ENCODE measurements around the gene CD44. TPM values are rescaled to one million over a fixed set of nuclear protein-coding genes. Genes with fewer than 3 reads are reported as not detected.

Gene CD44
- total RNA-seq, 1 donor from 2014 or later, result 133 TPM

DNA sequence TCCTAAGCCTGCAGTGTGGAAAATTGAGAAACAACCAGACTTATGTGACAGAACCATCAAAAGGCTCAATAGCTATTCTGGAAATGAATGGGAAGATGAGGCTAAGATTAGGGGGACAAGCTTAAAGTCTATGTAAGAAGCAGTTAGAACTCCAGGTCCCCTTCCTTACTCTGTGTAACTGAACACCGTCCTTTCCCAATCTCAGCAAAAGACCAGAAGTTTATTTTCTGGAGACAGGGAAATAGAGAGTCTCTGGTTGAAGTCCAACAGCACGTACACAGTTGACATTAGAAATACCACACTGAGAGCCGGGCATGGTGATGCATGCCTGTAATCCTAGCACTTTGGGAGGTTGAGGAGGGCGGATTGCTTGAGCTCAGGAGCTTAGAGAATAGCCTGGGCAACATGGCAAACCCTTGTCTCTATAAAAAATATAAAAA is 93.9 kb downstream of the CD44 start:
- Histone ChIP-seq H3K4me1 (ENCODE audit: control insufficient read depth in 3 of 3, insufficient read depth in 3 of 3, low read length in 3 of 3) (peaks cover 0 to 2% (median 0%) of the 10 kb centered on the region in 3 donors), H3K9me3 (ENCODE audit: control insufficient read depth in 3 of 3, low read length in 3 of 3) (no peaks in the 10 kb centered on the region), H3K9ac (ENCODE audit: low read depth in 1 of 3, low read length in 3 of 3) (no peak overlapping the region), H3K4me3 (ENCODE audit: low read length in 3 of 3) (no peak overlapping the region), H3K36me3 (ENCODE audit: control insufficient read depth in 3 of 3, insufficient read depth in 3 of 3, low read length in 3 of 3) (peaks cover 0 to 15% (median 10%) of the 10 kb centered on the region in 3 donors), H3K27ac (ENCODE audit: low read depth, low read length) (no peak overlapping the region), H3K27me3 (ENCODE audit: control insufficient read depth in 3 of 3, insufficient read depth in 3 of 3, low read length in 3 of 3) (no peaks in the 10 kb centered on the region)

DNA sequence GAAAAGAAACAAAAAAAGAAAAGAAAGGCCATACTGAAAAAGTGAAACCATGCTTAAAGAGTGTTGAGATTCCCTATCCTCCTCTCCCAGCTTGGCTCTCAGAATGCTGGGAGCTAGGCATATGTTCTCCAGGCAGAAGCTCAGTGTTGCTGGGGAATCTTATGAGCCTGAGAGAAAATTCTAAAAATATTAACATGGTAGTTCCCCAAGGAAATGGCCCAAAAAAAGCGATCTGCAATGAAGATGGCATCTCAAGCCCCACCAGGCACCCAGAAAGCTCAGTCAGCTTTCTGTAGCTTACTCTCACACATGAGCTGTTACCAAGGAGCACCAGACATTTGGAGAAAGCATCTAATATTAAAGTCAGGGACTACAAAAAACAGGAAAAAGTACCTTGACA is 94.5 kb downstream of the CD44 start:
- Histone ChIP-seq H3K27me3 (ENCODE audit: control insufficient read depth in 3 of 3, insufficient read depth in 3 of 3, low read length in 3 of 3) (no peaks in the 10 kb centered on the region), H3K9me3 (ENCODE audit: control insufficient read depth in 3 of 3, low read length in 3 of 3) (no peaks in the 10 kb centered on the region), H3K4me3 (ENCODE audit: low read length in 3 of 3) (no peak overlapping the region), H3K4me1 (ENCODE audit: control insufficient read depth in 3 of 3, insufficient read depth in 3 of 3, low read length in 3 of 3) (peaks cover 0 to 4% (median 0%) of the 10 kb centered on the region in 3 donors), H3K27ac (ENCODE audit: low read depth, low read length) (no peak overlapping the region), H3K36me3 (ENCODE audit: control insufficient read depth in 3 of 3, insufficient read depth in 3 of 3, low read length in 3 of 3) (peaks cover 0 to 14% (median 10%) of the 10 kb centered on the region in 3 donors), H3K9ac (ENCODE audit: low read depth in 1 of 3, low read length in 3 of 3) (no peak overlapping the region)

- H3K27me3 ChIP-seq (ENCODE audit: control insufficient read depth in 3 of 3, insufficient read depth in 3 of 3, low read length in 3 of 3), result no peaks in the 10 kb centered on the region
- H3K9me3 ChIP-seq (ENCODE audit: control insufficient read depth in 3 of 3, low read length in 3 of 3), result no peaks in the 10 kb centered on the region
- no peak overlapping the region for H3K9ac ChIP-seq (ENCODE audit: low read depth in 1 of 3, low read length in 3 of 3)
- H3K4me1 ChIP-seq (ENCODE audit: control insufficient read depth in 3 of 3, insufficient read depth in 3 of 3, low read length in 3 of 3), result peaks cover 0 to 4% (median 0%) of the 10 kb centered on the region in 3 donors
- no peak overlapping the region for H3K27ac ChIP-seq (ENCODE audit: low read depth, low read length)
- no peak overlapping the region for H3K4me3 ChIP-seq (ENCODE audit: low read length in 3 of 3)
- peaks cover 0 to 7% (median 4%) of the 10 kb centered on the region in 3 donors for H3K36me3 ChIP-seq (ENCODE audit: control insufficient read depth in 3 of 3, insufficient read depth in 3 of 3, low read length in 3 of 3)
Measured at GRCh38 chr11:35234460-35235156, 95.6 kb downstream of the CD44 start.

DNA sequence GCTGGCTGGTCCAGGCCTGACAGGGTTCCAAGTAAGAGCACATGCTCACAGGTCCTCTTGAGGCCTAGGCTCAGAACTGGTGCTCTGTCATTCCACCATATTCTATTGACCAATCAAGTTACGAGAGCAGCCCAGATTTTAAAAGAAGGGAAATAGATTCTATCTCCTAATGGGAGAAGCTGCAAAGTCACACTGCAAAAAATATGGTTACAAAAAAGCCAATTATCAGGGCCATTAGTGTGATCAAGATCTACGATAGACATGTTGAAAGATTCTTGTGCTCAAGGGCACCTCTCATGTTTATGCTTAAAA is 96.1 kb downstream of the CD44 start:
- Histone ChIP-seq H3K4me3 (ENCODE audit: low read length in 3 of 3) (no peak overlapping the region), H3K27ac (ENCODE audit: low read depth, low read length) (no peak overlapping the region), H3K9ac (ENCODE audit: low read depth in 1 of 3, low read length in 3 of 3) (no peak overlapping the region), H3K9me3 (ENCODE audit: control insufficient read depth in 3 of 3, low read length in 3 of 3) (no peaks in the 10 kb centered on the region), H3K27me3 (ENCODE audit: control insufficient read depth in 3 of 3, insufficient read depth in 3 of 3, low read length in 3 of 3) (no peaks in the 10 kb centered on the region), H3K4me1 (ENCODE audit: control insufficient read depth in 3 of 3, insufficient read depth in 3 of 3, low read length in 3 of 3) (peaks cover 0 to 4% (median 0%) of the 10 kb centered on the region in 3 donors), H3K36me3 (ENCODE audit: control insufficient read depth in 3 of 3, insufficient read depth in 3 of 3, low read length in 3 of 3) (peaks cover 0 to 5% (median 4%) of the 10 kb centered on the region in 3 donors)

- H3K9ac ChIP-seq (ENCODE audit: low read depth in 1 of 3, low read length in 3 of 3), result no peak overlapping the region
- no peak overlapping the region for H3K4me3 ChIP-seq (ENCODE audit: low read length in 3 of 3)
- peaks cover 0 to 4% (median 0%) of the 10 kb centered on the region in 3 donors for H3K4me1 ChIP-seq (ENCODE audit: control insufficient read depth in 3 of 3, insufficient read depth in 3 of 3, low read length in 3 of 3)
- H3K27me3 ChIP-seq (ENCODE audit: control insufficient read depth in 3 of 3, insufficient read depth in 3 of 3, low read length in 3 of 3), result no peaks in the 10 kb centered on the region
- H3K36me3 ChIP-seq (ENCODE audit: control insufficient read depth in 3 of 3, insufficient read depth in 3 of 3, low read length in 3 of 3), result peaks cover 0 to 1% (median under 1%) of the 10 kb centered on the region in 3 donors
- no peak overlapping the region for H3K27ac ChIP-seq (ENCODE audit: low read depth, low read length)
- no peaks in the 10 kb centered on the region for H3K9me3 ChIP-seq (ENCODE audit: control insufficient read depth in 3 of 3, low read length in 3 of 3)
Measured at GRCh38 chr11:35235498-35235897, 96.5 kb downstream of the CD44 start.

GRCh38 chr11:35235936-35236666 is 97.1 kb downstream of the CD44 start:
- Histone ChIP-seq H3K27ac (ENCODE audit: low read depth, low read length) (no peak overlapping the region), H3K36me3 (ENCODE audit: control insufficient read depth in 3 of 3, insufficient read depth in 3 of 3, low read length in 3 of 3) (no peaks in the 10 kb centered on the region), H3K27me3 (ENCODE audit: control insufficient read depth in 3 of 3, insufficient read depth in 3 of 3, low read length in 3 of 3) (no peaks in the 10 kb centered on the region), H3K4me1 (ENCODE audit: control insufficient read depth in 3 of 3, insufficient read depth in 3 of 3, low read length in 3 of 3) (peaks cover 0 to 4% (median 0%) of the 10 kb centered on the region in 3 donors), H3K9ac (ENCODE audit: low read depth in 1 of 3, low read length in 3 of 3) (no peak overlapping the region), H3K9me3 (ENCODE audit: control insufficient read depth in 3 of 3, low read length in 3 of 3) (no peaks in the 10 kb centered on the region), H3K4me3 (ENCODE audit: low read length in 3 of 3) (no peak overlapping the region)

DNA sequence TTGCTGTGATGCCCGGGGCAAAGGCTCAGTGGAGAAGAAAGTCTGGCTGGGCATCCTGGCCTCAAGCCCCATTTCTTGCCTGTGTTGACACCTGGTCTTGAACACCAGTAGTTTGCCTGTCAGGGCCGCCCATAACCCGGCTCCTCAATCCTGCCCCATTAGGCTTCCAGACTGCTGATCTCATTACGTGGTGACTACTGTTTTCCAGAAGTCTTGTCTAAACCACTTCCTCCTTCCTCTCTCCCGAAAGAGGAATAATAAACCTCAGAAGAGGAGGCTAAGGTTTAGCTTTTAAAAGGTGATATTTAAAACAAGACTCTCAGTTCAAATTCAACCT is 97.7 kb downstream of the CD44 start:
- Histone ChIP-seq H3K4me1 (ENCODE audit: control insufficient read depth in 3 of 3, insufficient read depth in 3 of 3, low read length in 3 of 3) (peaks cover 0 to 4% (median 0%) of the 10 kb centered on the region in 3 donors), H3K4me3 (ENCODE audit: low read length in 3 of 3) (no peak overlapping the region), H3K9me3 (ENCODE audit: control insufficient read depth in 3 of 3, low read length in 3 of 3) (no peaks in the 10 kb centered on the region), H3K9ac (ENCODE audit: low read depth in 1 of 3, low read length in 3 of 3) (no peak overlapping the region), H3K27ac (ENCODE audit: low read depth, low read length) (no peak overlapping the region), H3K27me3 (ENCODE audit: control insufficient read depth in 3 of 3, insufficient read depth in 3 of 3, low read length in 3 of 3) (no peaks in the 10 kb centered on the region), H3K36me3 (ENCODE audit: control insufficient read depth in 3 of 3, insufficient read depth in 3 of 3, low read length in 3 of 3) (no peaks in the 10 kb centered on the region)

DNA sequence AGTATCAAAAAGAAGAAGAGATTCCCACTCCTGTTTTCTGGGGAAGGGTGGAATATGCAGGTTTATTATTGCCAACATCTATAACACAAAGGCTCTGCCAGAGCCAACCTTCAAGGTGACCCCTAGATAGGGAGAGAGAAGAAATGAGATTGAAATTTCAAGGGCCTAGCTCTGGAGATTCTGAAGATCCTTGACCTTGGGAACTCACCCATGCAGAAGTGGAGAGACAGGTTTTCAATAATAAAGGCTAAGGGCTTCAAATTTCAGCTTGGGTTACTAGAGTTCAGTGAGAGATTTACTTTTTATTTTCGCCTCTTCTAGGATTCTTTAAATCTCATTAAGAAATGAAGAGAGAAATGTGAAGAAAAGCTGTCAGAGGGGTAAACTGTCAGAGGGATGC is 98.4 kb downstream of the CD44 start:
- Histone ChIP-seq H3K9ac (ENCODE audit: low read depth in 1 of 3, low read length in 3 of 3) (no peak overlapping the region), H3K36me3 (ENCODE audit: control insufficient read depth in 3 of 3, insufficient read depth in 3 of 3, low read length in 3 of 3) (no peaks in the 10 kb centered on the region), H3K27ac (ENCODE audit: low read depth, low read length) (no peak overlapping the region), H3K27me3 (ENCODE audit: control insufficient read depth in 3 of 3, insufficient read depth in 3 of 3, low read length in 3 of 3) (no peaks in the 10 kb centered on the region), H3K9me3 (ENCODE audit: control insufficient read depth in 3 of 3, low read length in 3 of 3) (no peaks in the 10 kb centered on the region), H3K4me1 (ENCODE audit: control insufficient read depth in 3 of 3, insufficient read depth in 3 of 3, low read length in 3 of 3) (peaks cover 0 to 4% (median 0%) of the 10 kb centered on the region in 3 donors), H3K4me3 (ENCODE audit: low read length in 3 of 3) (no peak overlapping the region)

DNA sequence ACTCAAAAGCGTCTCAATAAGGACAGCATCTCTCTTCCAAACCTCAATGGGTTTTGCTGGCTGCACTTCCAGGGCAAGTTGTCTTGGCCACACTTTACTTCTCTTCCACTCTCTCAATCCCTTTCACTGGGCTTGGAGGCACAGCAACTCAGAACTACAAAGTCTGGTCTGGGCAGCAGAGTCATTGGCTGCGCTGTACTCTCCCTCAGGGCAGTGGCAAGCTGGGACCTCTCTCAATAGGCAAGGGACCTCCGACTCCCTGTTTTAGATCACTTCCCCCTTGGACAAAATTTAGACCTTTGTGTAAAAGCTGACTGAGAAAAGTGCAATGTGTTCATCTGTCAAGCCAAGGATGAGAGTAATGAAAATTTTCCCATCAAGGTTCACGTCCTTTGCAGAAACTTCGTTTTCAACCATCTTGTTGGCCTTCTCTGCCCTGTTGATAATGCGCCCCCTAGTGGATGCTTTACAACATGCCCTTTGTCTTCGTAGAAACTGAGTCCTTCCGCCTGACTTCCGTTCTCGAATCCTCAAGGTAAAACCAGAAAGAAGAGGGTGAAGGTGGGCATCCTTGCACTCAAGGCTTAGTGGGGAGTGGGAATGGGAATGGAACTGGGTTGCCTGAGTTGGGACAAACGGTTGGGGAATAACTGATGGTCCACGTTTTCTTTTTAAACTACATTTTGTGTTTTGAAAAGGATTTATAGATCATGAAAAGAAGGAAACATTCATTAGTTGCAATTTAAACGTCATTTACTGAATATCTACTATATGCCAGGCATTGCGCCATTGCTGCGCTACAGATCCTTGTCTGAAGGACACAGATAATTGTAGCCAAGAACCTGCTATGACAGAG is 99.1 kb downstream of the CD44 start:
- H3K4me1 ChIP-seq (ENCODE audit: control insufficient read depth in 3 of 3, insufficient read depth in 3 of 3, low read length in 3 of 3), result peaks cover 0 to 4% (median 0%) of the 10 kb centered on the region in 3 donors
- H3K9me3 ChIP-seq (ENCODE audit: control insufficient read depth in 3 of 3, low read length in 3 of 3), result no peaks in the 10 kb centered on the region
- H3K9ac ChIP-seq (ENCODE audit: low read depth in 1 of 3, low read length in 3 of 3), result no peak overlapping the region
- no peaks in the 10 kb centered on the region for H3K36me3 ChIP-seq (ENCODE audit: control insufficient read depth in 3 of 3, insufficient read depth in 3 of 3, low read length in 3 of 3)
- H3K27me3 ChIP-seq (ENCODE audit: control insufficient read depth in 3 of 3, insufficient read depth in 3 of 3, low read length in 3 of 3), result no peaks in the 10 kb centered on the region
- no peak overlapping the region for H3K4me3 ChIP-seq (ENCODE audit: low read length in 3 of 3)
- no peak overlapping the region for H3K27ac ChIP-seq (ENCODE audit: low read depth, low read length)
